GM21360 (cell line): ENCODE data around the gene ERMAP.
"Not testable (repeated sequence)": the region's sequence is repeated elsewhere in the genome, so short reads cannot be mapped to it uniquely, and the experiment has no call there.

Source experiments
- ATAC-seq: cut with Tn5 transposase; IDR thresholded peaks from one replicate; pipeline ENCODE4 v1.9.1; 2021; ENCODE audit warnings: mild to moderate bottlenecking, moderate library complexity; ENCODE audit not compliant: unreplicated experiment

The ERMAP gene

GRCh38 chr1:42806593-42806992, 10.3 kb upstream of the ERMAP start:
- no peak for ATAC-seq

- no peak for ATAC-seq
Measured at GRCh38 chr1:42807056-42807668, 9.8 kb upstream of the ERMAP start.

DNA sequence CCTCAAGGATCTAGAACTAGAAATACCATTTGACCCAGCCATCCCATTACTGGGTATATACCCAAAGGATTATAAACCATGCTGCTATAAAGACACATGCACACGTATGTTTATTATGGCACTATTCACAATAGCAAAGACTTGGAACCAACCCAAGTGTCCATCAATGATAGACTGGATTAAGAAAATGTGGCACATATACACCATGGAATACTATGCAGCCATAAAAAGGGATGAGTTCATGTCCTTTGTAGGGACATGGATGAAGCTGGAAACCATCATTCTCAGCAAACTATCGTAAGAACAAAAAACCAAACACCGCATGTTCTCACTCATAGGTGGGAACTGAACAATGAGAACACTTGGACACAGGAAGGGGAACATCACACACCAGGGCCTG, 2.1 kb upstream of the ERMAP start:
- not testable (repeated sequence) for ATAC-seq

DNA sequence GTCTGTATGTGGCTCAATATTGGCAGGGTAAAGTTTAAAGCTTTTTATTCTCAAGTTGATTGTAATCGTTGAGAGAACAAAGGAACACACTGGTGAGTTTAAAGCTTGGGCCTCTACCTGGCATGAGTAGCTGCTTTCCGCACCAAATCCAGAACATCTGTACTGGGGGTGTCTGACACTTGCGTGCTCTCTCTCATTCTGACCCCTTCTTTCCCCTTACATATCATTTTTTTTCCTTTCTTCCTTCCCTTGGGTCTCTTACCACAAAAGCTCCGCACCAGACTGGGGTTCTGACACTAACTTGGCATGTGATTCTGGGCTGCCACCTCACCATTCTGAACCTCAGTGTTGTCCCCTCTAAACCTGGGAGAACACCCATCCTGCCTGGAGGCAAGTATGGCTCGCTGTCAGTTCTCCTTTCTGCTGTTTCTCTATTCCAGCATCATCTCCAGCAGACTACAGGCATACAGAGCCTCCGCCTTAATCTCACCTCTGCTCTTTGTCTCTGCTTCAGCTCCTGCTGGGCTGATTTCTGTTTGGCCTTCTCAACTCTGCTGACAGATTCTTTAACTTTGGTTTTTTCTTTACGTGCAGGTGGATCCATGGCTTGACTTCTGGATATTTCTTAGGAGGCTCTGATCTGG, 859 bp upstream of the ERMAP start:
- no peak for ATAC-seq

- no peak for ATAC-seq
Measured at GRCh38 chr1:42817440-42817767, 482 bp downstream of the ERMAP start.

DNA sequence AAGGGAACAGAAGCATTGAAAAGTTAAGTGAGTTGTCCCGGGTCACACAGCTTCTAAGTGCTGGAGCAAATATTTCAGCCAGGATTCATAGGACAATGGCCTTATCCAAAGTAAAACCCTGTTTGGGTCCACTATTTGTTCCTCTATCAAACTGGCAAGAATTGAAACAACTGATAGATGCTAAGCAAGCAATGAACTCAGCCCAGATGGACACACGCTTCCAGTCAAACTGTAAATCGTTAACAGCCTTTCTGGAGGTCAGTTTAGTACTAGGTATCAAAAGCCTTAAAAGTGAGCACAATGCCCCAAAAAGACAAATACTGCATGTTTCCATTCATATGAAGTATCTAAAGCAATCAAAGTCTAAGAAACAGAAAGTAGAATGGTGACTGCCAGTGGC, 1.1 kb downstream of the ERMAP start:
- no peak for ATAC-seq

- no peak for ATAC-seq
Measured at GRCh38 chr1:42820813-42821212, 3.9 kb downstream of the ERMAP start.

DNA sequence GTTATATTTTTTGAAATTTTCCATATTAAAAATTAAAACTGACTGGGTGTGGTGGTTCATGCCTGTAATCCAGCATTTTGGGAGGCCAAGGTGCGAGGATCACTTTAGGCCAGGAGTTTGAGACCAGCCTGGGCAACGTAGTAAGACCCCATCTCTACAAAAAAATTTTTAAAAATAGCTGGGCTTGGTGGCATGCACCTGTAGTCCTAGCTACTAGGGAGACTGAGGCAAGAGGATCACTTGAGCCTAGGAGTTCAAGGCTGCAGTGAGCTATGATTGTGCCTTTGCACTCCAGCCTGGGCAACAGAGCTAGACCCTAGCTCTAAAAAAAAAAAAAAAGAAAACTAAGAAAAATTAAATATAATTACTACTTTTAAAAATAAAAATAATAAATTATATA, 4.8 kb downstream of the ERMAP start:
- no peak for ATAC-seq

DNA sequence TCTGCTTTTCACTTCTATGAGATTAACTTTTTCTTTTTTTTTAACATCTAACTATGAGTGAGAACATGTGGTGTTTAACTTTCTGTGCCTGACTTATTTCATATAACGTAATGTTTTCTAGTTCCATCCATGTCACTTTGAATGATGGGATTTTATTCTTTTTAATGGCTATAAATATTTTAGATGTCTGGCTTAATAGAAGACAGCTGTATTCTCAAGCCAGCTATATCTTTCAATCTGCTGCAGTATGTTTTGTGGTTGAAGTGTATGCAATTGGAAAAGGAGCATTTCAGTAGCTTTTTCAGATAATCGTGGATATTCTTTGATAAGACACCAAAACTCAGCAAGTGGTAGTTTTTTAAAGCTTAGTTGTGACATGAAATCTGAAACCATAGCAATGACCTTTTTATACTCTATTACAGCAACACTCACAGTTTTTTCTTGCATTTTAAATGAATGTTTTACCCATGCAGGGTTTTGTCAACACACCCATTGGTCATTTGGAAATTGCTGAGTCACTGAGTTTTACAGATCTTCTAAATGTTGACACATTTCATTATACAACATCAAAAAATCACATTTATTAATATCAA, 6.0 kb downstream of the ERMAP start:
- ATAC-seq = no peak

- no peak for ATAC-seq
Measured at GRCh38 chr1:42824481-42825035, 7.6 kb downstream of the ERMAP start.

GRCh38 chr1:42825036-42825851, 8.3 kb downstream of the ERMAP start:
- ATAC-seq = no peak

GRCh38 chr1:42830631-42831030, 13.7 kb downstream of the ERMAP start:
- no peak for ATAC-seq

DNA sequence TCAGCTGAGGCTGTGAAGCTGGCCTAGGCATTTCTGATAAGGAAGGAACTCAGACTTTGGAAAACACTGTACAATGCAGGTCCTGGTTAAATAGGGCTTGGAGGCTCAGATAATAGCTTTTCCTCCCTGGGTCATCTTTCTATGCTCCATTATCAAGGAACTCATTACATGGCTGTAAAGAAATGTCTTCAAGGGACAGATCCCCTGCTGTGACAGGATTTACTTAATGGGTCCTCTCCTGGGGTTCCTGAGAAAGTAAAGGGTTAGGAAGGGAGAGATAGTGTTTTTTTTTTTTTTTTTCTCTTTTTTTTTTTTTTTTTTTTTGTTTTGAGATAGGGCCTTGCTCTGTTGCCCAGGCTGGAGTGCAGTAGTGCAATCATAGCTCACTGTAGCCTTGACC, 14.4 kb downstream of the ERMAP start:
- ATAC-seq = no peak

GRCh38 chr1:42832641-42833240, 15.8 kb downstream of the ERMAP start:
- ATAC-seq = no peak

- no peak for ATAC-seq
Measured at GRCh38 chr1:42833981-42834380, 17.1 kb downstream of the ERMAP start.

- no peak for ATAC-seq
Measured at GRCh38 chr1:42834803-42835202, 17.9 kb downstream of the ERMAP start.

- ATAC-seq = no peak
Measured at GRCh38 chr1:42835422-42835821, 18.5 kb downstream of the ERMAP start.

- ATAC-seq = no peak
Measured at GRCh38 chr1:42837709-42838108, 20.8 kb downstream of the ERMAP start.

- no peak for ATAC-seq
Measured at GRCh38 chr1:42838482-42839190, 21.7 kb downstream of the ERMAP start.

- no peak for ATAC-seq
Measured at GRCh38 chr1:42841010-42841409, 24.1 kb downstream of the ERMAP start.
